Esophagus squamous epithelium (tissue), 4 donors: Measurements from ENCODE around the gene HYDIN.

Experiments used
- CTCF ChIP-seq, 6 experiments: fragments of 450-650 bp in 4 of 6; fragments of 200-600 bp in 2 of 6; sonication (generic) in 2 of 6; IDR thresholded peaks; one replicate each; pipeline ENCODE4 v1.5.1; 2016 to 2019; ENCODE audit warnings: antibody characterized with exemption in 6 of 6, mild to moderate bottlenecking in 4 of 6, moderate library complexity in 4 of 6
- POLR2A ChIP-seq, 4 donors: fragments of 450-650 bp; IDR thresholded peaks; one replicate each; pipeline ENCODE4 v1.6.1; 2017; ENCODE audit warnings: antibody characterized with exemption in 4 of 4, mild to moderate bottlenecking in 4 of 4, moderate library complexity in 3 of 4

- TF ChIP-seq CTCF (IDR thresholded peaks at IDR 0.05) (no peak), POLR2A (IDR thresholded peaks at IDR 0.05) (no peak)
Measured at GRCh38 chr16:70777496-70777895, 453.0 kb downstream of the HYDIN start.
